ENCODE data around the gene PPHLN1. TPM values are rescaled to one million over a fixed set of nuclear protein-coding genes. Genes with fewer than 3 reads are reported as not detected.

The PPHLN1 gene
- total and polyA plus RNA-seq, 2 of the 8 experiments (the other 6 are each of a cell fraction or from before 2014, with no cell fraction given): 34.3 to 71.6 TPM

DNA sequence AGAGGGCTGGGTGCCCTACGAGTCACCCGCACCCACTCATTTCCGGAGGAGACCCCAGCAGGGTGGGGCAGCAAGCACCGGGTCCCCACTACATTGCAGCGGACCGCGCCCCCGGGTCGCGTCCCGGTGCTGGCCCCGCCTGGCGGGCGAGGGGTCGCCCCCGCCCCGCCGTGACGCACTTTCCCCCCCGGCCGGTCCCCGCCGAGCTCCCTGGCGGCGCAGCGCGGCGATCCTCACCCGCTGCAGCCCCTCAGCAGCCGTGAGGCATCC is 157.5 kb downstream of the PPHLN1 start:
- H2BK12ac ChIP-seq (ENCODE audit: low read depth, low read length): no peak overlapping the region; the same call in 1 of the 2 replicates
- H3K23ac ChIP-seq (ENCODE audit: insufficient read length): no peak overlapping the region
- H3K9ac ChIP-seq (replicated peaks in 1 of 4; ENCODE audit: extremely low read depth in 1 of 4, low read depth in 3 of 4, low read length in 3 of 4): peak overlapping the region in 3 of 4 experiments; percentile 72 to 78 (median 74); a peak in 5 of 7 replicates
- peaks cover 0 to 4% (median 3%) of the 10 kb centered on the region in 4 experiments; a peak in 4 of 7 replicates for H3K27me3 ChIP-seq (replicated peaks in 1 of 4; ENCODE audit: control insufficient read depth in 3 of 4, extremely low read depth in 1 of 4, insufficient read depth in 3 of 4, low read length in 3 of 4)
- H3K9me3 ChIP-seq (ENCODE audit: insufficient read depth in 2 of 2, low read depth in 1 of 2, low read length in 1 of 2): no peaks in the 10 kb centered on the region
- no peak overlapping the region for H2AK5ac ChIP-seq (ENCODE audit: low read depth, low read length)
- peaks cover 11 to 21% (median 21%) of the 10 kb centered on the region in 4 experiments; a peak in 6 of 7 replicates for H3K4me1 ChIP-seq (replicated peaks in 1 of 4; ENCODE audit: control insufficient read depth in 3 of 4, insufficient read depth in 4 of 4, low read length in 3 of 4)
- H4K20me1 ChIP-seq (replicated peaks in 1 of 2; ENCODE audit: control insufficient read depth in 1 of 2, insufficient read depth in 2 of 2, low read length in 2 of 2): peaks cover 5 to 9% of the 10 kb centered on the region in 2 experiments
- H3K36me3 ChIP-seq (ENCODE audit: control insufficient read depth in 2 of 4, insufficient read depth in 4 of 4, low read length in 3 of 4): no peaks in the 10 kb centered on the region
- POLR2A ChIA-PET (ENCODE audit: partially characterized antibody): interaction anchor here (0.7 to 3.5 kb wide), 20 partner anchors 8 to 252 kb away, joined by 3 to 39 read pairs (median 6); partner anchors contain the start of gene PRICKLE1
- H3K79me1 ChIP-seq (ENCODE audit: low read depth, low read length): peaks cover 4% of the 10 kb centered on the region
- H2AFZ ChIP-seq (ENCODE audit: low read length): no peak overlapping the region
- DNase-seq (ENCODE audit: low read depth in 1 of 2, low spot score in 2 of 2) (peak in 1 of 2 experiments; percentile 67), FAIRE-seq (no peak)
- no peak overlapping the region; the same call in 1 of the 2 replicates for H2BK5ac ChIP-seq (ENCODE audit: low read depth, low read length)
- H2BK120ac ChIP-seq (replicated peaks; ENCODE audit: low read depth, low read length): peak overlapping the region; percentile 84
- WGBS, 2 experiments (ENCODE audit: extremely low coverage in 1 of 2, insufficient coverage in 1 of 2, insufficient read length in 1 of 2, insufficient replicate concordance in 2 of 2, low coverage in 1 of 2, low lambda C conversion rate in 2 of 2, missing lambda C conversion rate in 1 of 2): 1% methylated on average over 25 of the region's 30 CpGs; no CpG with 5 or more reads in 1 of the 2 experiments
- peak overlapping the region; percentile 62 for H3K56ac ChIP-seq (replicated peaks; ENCODE audit: insufficient read length, low read depth, low read length)
- peak overlapping the region; percentile 75 to 90 for H3K4me2 ChIP-seq (ENCODE audit: insufficient read depth in 1 of 2, low read depth in 2 of 2, low read length in 2 of 2)
- CTCF ChIA-PET (ENCODE audit: partially characterized antibody): interaction anchor here (0.6 to 10.7 kb wide), 22 partner anchors 9 to 855 kb away, joined by 3 to 104 read pairs (median 4); no protein-coding TSS in a partner anchor
- peak overlapping the region; percentile 42 for H3K4ac ChIP-seq (replicated peaks; ENCODE audit: insufficient read length, low read depth, low read length)
- H2BK20ac ChIP-seq (ENCODE audit: low read length): no peak overlapping the region; the same call in 1 of the 2 replicates
- H3K23me2 ChIP-seq (ENCODE audit: low read depth, low read length): peaks cover 12% of the 10 kb centered on the region
- H4K5ac ChIP-seq (ENCODE audit: insufficient read length, low read depth, low read length): peak overlapping the region; percentile 25
- peak overlapping the region; percentile 72 for H4K91ac ChIP-seq (replicated peaks; ENCODE audit: insufficient read length, low read length)
- H3K14ac ChIP-seq (ENCODE audit: insufficient read length): no peak overlapping the region
- peak overlapping the region; percentile 57 for H4K8ac ChIP-seq (ENCODE audit: extremely low read depth, insufficient read depth, low read length)
- peak overlapping the region; percentile 71 for H3K18ac ChIP-seq (ENCODE audit: extremely low read depth, low read length)
- H2BK15ac ChIP-seq (ENCODE audit: low read length): no peak overlapping the region
- peak overlapping the region; percentile 58 to 85 (median 78) for H3K4me3 ChIP-seq (ENCODE audit: extremely low read depth in 1 of 4, insufficient read depth in 2 of 4, low read depth in 3 of 4, low read length in 4 of 4)
- H3K79me2 ChIP-seq (ENCODE audit: control insufficient read depth in 1 of 2, insufficient read depth in 2 of 2, low read length in 2 of 2): peaks cover 6 to 48% of the 10 kb centered on the region in 2 experiments; a peak in 3 of 4 replicates
- peak overlapping the region; percentile 67; the same call in 1 of the 2 replicates for H3K27ac ChIP-seq (ENCODE audit: low read depth, low read length)
- TF ChIP-seq RXRA (IDR thresholded peaks at IDR 0.05; ENCODE audit: insufficient read depth, low read depth, low read length) (no peak), PHF8 (conservative IDR thresholded peaks at IDR 0.05; ENCODE audit: low read depth, low read length) (no peak), JUN (IDR thresholded peaks at IDR 0.05; ENCODE audit: low read depth, low read length) (no peak), TCF12 (IDR thresholded peaks at IDR 0.05; ENCODE audit: low read depth, low read length) (no peak)

Data from H1 (cell line).